ENCODE data around the gene PLPP3.

GRCh38 chr1:56495538-56495937 lies 83.8 kb downstream of the PLPP3 start:
- TF ChIP-seq POLR2A (IDR thresholded peaks at IDR 0.05; ENCODE audit: low read depth, low read length) (no peak), POLR2AphosphoS5 (IDR thresholded peaks at IDR 0.05; ENCODE audit: low read depth, low read length) (no peak), TAF1 (IDR thresholded peaks at IDR 0.05; ENCODE audit: borderline replicate concordance, low read depth, low read length) (no peak)

Data from GM12892 (cell line).